Measurements from ENCODE around the gene OR51A2.
"Not testable (repeated sequence)": the region's sequence is repeated elsewhere in the genome, so short reads cannot be mapped to it uniquely, and the experiment has no call there.

The OR51A2 gene

GRCh38 chr11:4955613-4956012 lies at the start of gene OR51A2:
Gene OR51A2 (minus strand): TSS chr11:4955713. CDS start chr11:4955713, 0 bp downstream.
- DNase-seq (ENCODE audit: extremely low spot score); POLR2A ChIA-PET; CTCF ChIA-PET: not testable (repeated sequence)

DNA sequence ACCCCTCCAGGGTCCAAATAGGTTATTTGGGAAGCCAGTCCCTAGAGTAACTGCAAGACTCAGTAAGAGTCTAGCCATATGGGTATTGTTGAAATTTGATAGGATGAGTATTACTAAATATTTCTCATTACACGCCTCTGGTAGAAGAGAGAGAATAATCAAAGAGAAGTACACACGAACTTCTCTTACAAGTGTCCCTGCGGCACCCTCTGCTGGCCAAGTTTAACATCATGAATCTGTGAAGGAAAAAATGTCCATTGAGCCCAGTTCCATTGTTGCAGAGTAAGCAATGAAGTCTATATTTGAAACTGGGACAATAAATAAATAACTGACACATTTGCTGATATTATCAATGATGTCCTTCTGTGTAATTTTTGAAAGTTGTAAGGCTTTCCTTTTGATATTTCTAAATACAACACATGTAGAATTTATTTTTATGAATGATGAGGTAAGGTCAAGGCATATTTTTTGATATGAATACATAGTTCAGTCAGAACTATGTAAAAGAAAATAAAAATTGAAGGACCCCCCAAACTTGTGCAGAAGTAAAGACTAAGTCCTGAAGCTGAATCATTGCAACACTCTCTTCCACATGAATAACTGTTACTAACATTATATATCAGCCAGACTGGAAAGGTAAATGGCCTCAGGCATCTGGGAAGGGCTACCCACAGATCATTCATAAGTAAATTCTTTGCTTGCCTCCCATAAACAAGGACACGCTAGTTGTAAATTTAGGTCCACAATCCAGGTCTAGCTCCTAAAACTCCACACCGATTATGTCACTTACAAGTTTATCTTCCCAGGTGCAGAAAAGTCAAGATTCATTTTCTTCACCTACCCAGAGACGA lies 49.1 kb upstream of the OR51A2 start:
- ChIA-PET POLR2A (no interaction called here), CTCF (interaction anchor here (0.8 to 2.6 kb wide), 2 partner anchors 14 to 368 kb away, joined by 6 to 16 read pairs; partner anchors contain the start of gene OR51D1)
- DNase-seq (ENCODE audit: extremely low spot score): peak; percentile 10
- TF ChIP-seq, protein P1, sequence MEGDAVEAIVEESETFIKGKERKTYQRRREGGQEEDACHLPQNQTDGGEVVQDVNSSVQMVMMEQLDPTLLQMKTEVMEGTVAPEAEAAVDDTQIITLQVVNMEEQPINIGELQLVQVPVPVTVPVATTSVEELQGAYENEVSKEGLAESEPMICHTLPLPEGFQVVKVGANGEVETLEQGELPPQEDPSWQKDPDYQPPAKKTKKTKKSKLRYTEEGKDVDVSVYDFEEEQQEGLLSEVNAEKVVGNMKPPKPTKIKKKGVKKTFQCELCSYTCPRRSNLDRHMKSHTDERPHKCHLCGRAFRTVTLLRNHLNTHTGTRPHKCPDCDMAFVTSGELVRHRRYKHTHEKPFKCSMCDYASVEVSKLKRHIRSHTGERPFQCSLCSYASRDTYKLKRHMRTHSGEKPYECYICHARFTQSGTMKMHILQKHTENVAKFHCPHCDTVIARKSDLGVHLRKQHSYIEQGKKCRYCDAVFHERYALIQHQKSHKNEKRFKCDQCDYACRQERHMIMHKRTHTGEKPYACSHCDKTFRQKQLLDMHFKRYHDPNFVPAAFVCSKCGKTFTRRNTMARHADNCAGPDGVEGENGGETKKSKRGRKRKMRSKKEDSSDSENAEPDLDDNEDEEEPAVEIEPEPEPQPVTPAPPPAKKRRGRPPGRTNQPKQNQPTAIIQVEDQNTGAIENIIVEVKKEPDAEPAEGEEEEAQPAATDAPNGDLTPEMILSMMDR (IDR thresholded peaks at IDR 0.05; ENCODE audit: control extremely low read depth, extremely low read depth, low read depth, missing control alignments): peak; percentile 49

DNA sequence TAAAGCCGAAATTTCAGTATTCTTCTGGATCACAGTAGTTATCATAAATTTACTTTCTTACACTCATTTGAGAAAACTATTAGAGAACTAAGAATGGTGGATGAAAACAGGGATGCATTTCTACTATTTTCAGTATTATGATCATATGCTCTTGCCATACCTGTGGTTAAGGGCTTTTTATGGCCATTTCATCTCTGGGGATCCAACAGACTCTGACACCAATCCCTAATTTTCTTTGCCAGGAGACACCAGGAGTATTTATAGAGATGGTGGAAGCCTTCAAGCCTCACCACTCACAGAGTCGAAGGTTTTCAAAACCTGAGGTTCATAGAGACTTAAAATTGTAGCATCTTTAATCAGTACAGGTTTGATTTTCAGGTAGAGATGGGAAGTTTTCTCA lies 39.0 kb upstream of the OR51A2 start, which contains the start of gene OR51L1:
Gene OR51L1 (plus strand): TSS at position 301 of the 400 bp plus-strand sequence. CDS start 4,132 bp downstream, outside the sequence.
- POLR2A ChIA-PET: no interaction called here
- TF ChIP-seq, protein P1 (IDR thresholded peaks at IDR 0.05; ENCODE audit: control extremely low read depth, extremely low read depth, low read depth, missing control alignments): no peak
- CTCF ChIA-PET: no interaction called here
- DNase-seq (ENCODE audit: extremely low spot score): no peak

DNA sequence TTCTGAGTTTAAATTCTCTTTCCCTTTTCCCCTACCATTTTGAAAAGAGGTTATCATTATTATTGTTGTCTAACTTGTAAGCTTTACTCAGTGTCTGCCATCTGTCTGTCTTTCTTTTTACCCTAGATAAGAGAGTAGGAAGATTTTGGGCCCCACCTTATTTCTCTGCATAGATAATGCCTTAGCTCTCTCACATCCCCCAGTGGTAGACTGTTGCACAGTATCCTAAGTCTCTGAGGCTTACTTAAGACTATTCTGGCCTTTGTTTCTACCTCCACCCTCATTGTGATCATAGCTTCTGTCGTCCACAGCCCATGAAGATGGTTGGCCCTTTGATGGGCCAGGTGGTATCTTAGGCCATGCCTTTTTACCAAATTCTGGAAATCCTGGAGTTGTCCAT lies 35.5 kb upstream of the OR51A2 start:
- ChIA-PET POLR2A (no interaction called here), CTCF (interaction anchor here (1.5 to 2.4 kb wide), 4 partner anchors 10 to 354 kb away, joined by 3 to 11 read pairs (median 6); partner anchors contain the start of gene OR51D1)
- TF ChIP-seq, protein P1 (IDR thresholded peaks at IDR 0.05; ENCODE audit: control extremely low read depth, extremely low read depth, low read depth, missing control alignments): no peak
- DNase-seq (ENCODE audit: extremely low spot score): no peak

DNA sequence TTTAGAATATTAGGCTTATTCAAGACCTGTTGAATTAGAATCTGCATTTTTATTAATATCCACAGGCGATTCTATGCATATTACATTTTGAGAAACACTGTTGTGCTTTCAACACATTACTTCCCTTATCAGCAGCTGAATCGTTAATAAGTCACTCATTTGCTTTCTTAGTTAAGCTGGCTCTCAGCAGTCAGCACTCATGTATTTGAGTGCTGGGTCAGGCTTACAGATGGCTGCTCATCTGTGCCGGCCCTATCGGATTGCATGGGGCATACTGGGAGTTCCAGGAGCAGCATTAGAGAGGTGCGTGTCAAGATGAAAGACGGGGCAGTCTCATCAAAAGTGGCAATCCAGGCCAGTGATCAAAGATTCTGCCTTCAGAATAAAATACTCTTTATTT lies 28.3 kb upstream of the OR51A2 start:
- TF ChIP-seq, protein P1 (IDR thresholded peaks at IDR 0.05; ENCODE audit: control extremely low read depth, extremely low read depth, low read depth, missing control alignments): no peak
- ChIA-PET CTCF (no interaction called here), POLR2A (no interaction called here)
- DNase-seq (ENCODE audit: extremely low spot score): no peak

GRCh38 chr11:4982678-4983077 lies 27.2 kb upstream of the OR51A2 start:
- ChIA-PET CTCF (no interaction called here), POLR2A (no interaction called here)
- DNase-seq (ENCODE audit: extremely low spot score): no peak
- TF ChIP-seq, protein P1 (IDR thresholded peaks at IDR 0.05; ENCODE audit: control extremely low read depth, extremely low read depth, low read depth, missing control alignments): no peak

DNA sequence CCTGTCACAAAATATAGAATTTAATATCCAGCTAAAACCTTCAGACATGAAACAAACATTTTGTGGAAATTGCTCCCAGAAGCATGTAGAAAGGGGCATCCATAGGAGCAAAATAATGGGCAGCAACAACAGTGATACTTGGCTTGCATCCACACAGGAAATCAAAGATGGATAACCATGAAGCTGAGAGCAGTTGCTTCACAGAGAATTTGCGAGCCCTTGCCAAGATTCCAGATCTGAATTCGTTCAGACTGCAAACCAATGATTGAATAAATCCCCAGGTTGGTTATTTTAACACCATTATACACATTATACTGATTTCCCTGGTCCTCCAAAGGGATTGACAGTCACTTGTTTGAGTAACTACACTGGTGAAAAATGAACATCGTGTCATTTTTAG lies 23.5 kb upstream of the OR51A2 start:
- CTCF ChIA-PET: no interaction called here
- TF ChIP-seq, protein P1 (IDR thresholded peaks at IDR 0.05; ENCODE audit: control extremely low read depth, extremely low read depth, low read depth, missing control alignments): no peak
- DNase-seq (ENCODE audit: extremely low spot score): no peak

More for the DNA sequence above, 23.5 kb upstream of the OR51A2 start:
- POLR2A ChIA-PET: no interaction called here
